ENCODE measurements around the gene CEMIP. TPM values are rescaled to one million over a fixed set of nuclear protein-coding genes. Genes with fewer than 3 reads are reported as not detected.

Gene CEMIP
- total and polyA plus RNA-seq, 2 of the 13 experiments (the other 11 are each of a cell fraction or from before 2014, with no cell fraction given): 4.3 to 28.5 TPM

DNA sequence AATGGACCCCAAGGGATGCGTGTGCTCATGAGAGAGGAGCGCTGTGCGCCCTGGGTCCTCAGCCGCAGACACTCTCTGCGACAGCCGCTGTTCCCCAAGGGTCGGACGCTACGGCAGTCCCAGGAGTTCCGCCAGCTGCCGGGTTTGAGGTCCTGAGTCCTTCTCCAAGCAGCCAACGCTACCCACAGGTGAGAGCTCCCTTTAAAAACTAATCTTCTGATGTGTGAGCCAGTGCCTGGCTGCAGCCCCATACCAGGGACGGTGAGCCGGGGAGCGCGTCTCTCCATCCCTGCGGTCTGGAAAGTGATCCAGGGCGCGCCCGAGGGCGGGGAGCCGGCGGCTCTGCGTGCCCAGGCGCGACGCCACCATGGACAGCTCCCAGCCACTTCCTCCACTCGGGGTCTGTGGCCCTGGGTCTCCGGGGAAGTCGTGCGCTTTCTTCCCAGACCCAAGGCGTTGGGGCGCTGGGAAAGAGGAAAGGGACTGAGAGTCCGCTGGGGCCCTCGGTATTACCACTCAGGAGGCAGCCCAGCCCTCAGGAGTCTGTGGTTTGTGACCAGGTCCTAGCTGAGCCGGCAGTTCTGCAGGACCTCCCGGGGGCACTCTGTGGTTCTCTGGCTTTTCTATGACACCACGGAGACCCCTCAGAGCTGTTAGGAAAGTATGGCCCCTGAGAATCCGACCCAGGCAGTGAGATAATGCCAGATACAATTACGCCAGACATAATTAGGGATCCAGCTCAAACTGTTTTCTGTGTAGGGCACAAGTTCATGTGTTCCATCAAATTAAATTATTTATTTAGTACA lies 1.4 kb downstream of the CEMIP start (continued):
- peak; percentile 96 for TF ChIP-seq ZNF253 (CRISPR knock-in tag; IDR thresholded peaks at IDR 0.05; ENCODE audit: borderline replicate concordance)
- no peak for TF ChIP-seq SCMH1 (CRISPR knock-in tag; IDR thresholded peaks at IDR 0.05; ENCODE audit: borderline replicate concordance)
- TF ChIP-seq, protein P1, sequence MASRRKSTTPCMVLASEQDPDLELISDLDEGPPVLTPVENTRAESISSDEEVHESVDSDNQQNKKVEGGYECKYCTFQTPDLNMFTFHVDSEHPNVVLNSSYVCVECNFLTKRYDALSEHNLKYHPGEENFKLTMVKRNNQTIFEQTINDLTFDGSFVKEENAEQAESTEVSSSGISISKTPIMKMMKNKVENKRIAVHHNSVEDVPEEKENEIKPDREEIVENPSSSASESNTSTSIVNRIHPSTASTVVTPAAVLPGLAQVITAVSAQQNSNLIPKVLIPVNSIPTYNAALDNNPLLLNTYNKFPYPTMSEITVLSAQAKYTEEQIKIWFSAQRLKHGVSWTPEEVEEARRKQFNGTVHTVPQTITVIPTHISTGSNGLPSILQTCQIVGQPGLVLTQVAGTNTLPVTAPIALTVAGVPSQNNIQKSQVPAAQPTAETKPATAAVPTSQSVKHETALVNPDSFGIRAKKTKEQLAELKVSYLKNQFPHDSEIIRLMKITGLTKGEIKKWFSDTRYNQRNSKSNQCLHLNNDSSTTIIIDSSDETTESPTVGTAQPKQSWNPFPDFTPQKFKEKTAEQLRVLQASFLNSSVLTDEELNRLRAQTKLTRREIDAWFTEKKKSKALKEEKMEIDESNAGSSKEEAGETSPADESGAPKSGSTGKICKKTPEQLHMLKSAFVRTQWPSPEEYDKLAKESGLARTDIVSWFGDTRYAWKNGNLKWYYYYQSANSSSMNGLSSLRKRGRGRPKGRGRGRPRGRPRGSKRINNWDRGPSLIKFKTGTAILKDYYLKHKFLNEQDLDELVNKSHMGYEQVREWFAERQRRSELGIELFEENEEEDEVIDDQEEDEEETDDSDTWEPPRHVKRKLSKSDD (CRISPR knock-in tag; IDR thresholded peaks at IDR 0.05; ENCODE audit: low read depth): peak; percentile 84; the same call in 1 of the 2 replicates
- TF ChIP-seq KLF15 (CRISPR knock-in tag; IDR thresholded peaks at IDR 0.05; ENCODE audit: borderline replicate concordance): peak; percentile 93
- TF ChIP-seq, protein P2, sequence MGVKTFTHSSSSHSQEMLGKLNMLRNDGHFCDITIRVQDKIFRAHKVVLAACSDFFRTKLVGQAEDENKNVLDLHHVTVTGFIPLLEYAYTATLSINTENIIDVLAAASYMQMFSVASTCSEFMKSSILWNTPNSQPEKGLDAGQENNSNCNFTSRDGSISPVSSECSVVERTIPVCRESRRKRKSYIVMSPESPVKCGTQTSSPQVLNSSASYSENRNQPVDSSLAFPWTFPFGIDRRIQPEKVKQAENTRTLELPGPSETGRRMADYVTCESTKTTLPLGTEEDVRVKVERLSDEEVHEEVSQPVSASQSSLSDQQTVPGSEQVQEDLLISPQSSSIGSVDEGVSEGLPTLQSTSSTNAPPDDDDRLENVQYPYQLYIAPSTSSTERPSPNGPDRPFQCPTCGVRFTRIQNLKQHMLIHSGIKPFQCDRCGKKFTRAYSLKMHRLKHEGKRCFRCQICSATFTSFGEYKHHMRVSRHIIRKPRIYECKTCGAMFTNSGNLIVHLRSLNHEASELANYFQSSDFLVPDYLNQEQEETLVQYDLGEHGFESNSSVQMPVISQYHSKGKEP (CRISPR knock-in tag; IDR thresholded peaks at IDR 0.05): peak; percentile 96
- TF ChIP-seq MAF1 (CRISPR knock-in tag; IDR thresholded peaks at IDR 0.05; ENCODE audit: borderline replicate concordance): peak; percentile 88; the same call in 1 of the 2 replicates
- no peak for TF ChIP-seq ZZZ3 (CRISPR knock-in tag; IDR thresholded peaks at IDR 0.05; ENCODE audit: borderline replicate concordance)
- TF ChIP-seq PLSCR1 (CRISPR knock-in tag; IDR thresholded peaks at IDR 0.05; ENCODE audit: borderline replicate concordance): peak; percentile 87; the same call in 1 of the 2 replicates
- TF ChIP-seq ZNF207 (IDR thresholded peaks at IDR 0.05; ENCODE audit: borderline replicate concordance): no peak
- peak; percentile 68 for TF ChIP-seq HNRNPLL (IDR thresholded peaks at IDR 0.05; ENCODE audit: low read depth, low read length, poor library complexity, severe bottlenecking)
- peak; percentile 86 for TF ChIP-seq ZNF670 (CRISPR knock-in tag; IDR thresholded peaks at IDR 0.05; ENCODE audit: borderline replicate concordance)
- TF ChIP-seq YEATS4 (CRISPR knock-in tag; IDR thresholded peaks at IDR 0.05; ENCODE audit: borderline replicate concordance): peak; percentile 70
- peak; percentile 87; the same call in 1 of the 2 replicates for TF ChIP-seq ZNF558 (CRISPR knock-in tag; IDR thresholded peaks at IDR 0.05; ENCODE audit: borderline replicate concordance)
- TF ChIP-seq FLYWCH1 (CRISPR knock-in tag; IDR thresholded peaks at IDR 0.05): peak; percentile 90; the same call in 1 of the 2 replicates
- TF ChIP-seq, protein P3, sequence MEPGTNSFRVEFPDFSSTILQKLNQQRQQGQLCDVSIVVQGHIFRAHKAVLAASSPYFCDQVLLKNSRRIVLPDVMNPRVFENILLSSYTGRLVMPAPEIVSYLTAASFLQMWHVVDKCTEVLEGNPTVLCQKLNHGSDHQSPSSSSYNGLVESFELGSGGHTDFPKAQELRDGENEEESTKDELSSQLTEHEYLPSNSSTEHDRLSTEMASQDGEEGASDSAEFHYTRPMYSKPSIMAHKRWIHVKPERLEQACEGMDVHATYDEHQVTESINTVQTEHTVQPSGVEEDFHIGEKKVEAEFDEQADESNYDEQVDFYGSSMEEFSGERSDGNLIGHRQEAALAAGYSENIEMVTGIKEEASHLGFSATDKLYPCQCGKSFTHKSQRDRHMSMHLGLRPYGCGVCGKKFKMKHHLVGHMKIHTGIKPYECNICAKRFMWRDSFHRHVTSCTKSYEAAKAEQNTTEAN (CRISPR knock-in tag; conservative IDR thresholded peaks at IDR 0.05): peak; percentile 90
- TF ChIP-seq, protein P4, sequence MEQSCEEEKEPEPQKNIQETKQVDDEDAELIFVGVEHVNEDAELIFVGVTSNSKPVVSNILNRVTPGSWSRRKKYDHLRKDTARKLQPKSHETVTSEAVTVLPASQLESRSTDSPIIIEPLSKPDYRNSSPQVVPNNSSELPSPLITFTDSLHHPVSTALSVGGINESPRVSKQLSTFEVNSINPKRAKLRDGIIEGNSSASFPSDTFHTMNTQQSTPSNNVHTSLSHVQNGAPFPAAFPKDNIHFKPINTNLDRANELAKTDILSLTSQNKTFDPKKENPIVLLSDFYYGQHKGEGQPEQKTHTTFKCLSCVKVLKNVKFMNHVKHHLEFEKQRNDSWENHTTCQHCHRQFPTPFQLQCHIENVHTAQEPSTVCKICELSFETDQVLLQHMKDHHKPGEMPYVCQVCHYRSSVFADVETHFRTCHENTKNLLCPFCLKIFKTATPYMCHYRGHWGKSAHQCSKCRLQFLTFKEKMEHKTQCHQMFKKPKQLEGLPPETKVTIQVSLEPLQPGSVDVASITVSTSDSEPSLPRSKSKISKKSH (CRISPR knock-in tag; IDR thresholded peaks at IDR 0.05; ENCODE audit: borderline replicate concordance): peak; percentile 78; the same call in 1 of the 2 replicates
- no peak for TF ChIP-seq CBX1 (IDR thresholded peaks at IDR 0.05; ENCODE audit: low read depth)
- TF ChIP-seq EED (CRISPR knock-in tag; IDR thresholded peaks at IDR 0.05): no peak; the same call in 1 of the 2 replicates
- TF ChIP-seq ZNF160 (CRISPR knock-in tag; IDR thresholded peaks at IDR 0.05): peak; percentile 84; the same call in 1 of the 2 replicates
- TF ChIP-seq ZNF234 (CRISPR knock-in tag; conservative IDR thresholded peaks at IDR 0.05): no peak
